ENCODE measurements around the gene PRKG1.

Gene PRKG1

GRCh38 chr10:52059089-52059488, 984.8 kb downstream of the PRKG1 start:
- Histone ChIP-seq H3K9me3 (ENCODE audit: insufficient read depth, low read length) (no peaks in the 10 kb centered on the region), H3K27me3 (ENCODE audit: low read length) (no peaks in the 10 kb centered on the region), H3K9me2 (replicated peaks; ENCODE audit: insufficient read depth, low read length) (no peaks in the 10 kb centered on the region), H3F3A (ENCODE audit: insufficient read depth) (no peaks in the 10 kb centered on the region), H3K4me3 (ENCODE audit: insufficient read depth, low read length, poor library complexity, severe bottlenecking) (no peak overlapping the region), H4K20me1 (ENCODE audit: low read depth, low read length) (no peaks in the 10 kb centered on the region), H3K79me2 (ENCODE audit: insufficient read depth, low read length) (no peaks in the 10 kb centered on the region), H2AFZ (ENCODE audit: low read depth, low read length, severe bottlenecking) (no peak overlapping the region), H3K4me2 (ENCODE audit: low read depth, low read length, poor library complexity, severe bottlenecking) (no peak overlapping the region), H3K36me3 (ENCODE audit: low read length) (no peaks in the 10 kb centered on the region), H3K9ac (ENCODE audit: low read length) (no peak overlapping the region), H3K27ac (ENCODE audit: low read depth, low read length) (no peak overlapping the region)
- no peak for TF ChIP-seq CTCF (IDR thresholded peaks at IDR 0.05; ENCODE audit: insufficient read depth, low read length, poor library complexity, severe bottlenecking)
- no peak for TF ChIP-seq EZH2phosphoT487 (conservative IDR thresholded peaks at IDR 0.05; ENCODE audit: low read length)

GRCh38 chr10:52063159-52063558, 988.9 kb downstream of the PRKG1 start:
- no peaks in the 10 kb centered on the region for H3K36me3 ChIP-seq (ENCODE audit: low read length)

DNA sequence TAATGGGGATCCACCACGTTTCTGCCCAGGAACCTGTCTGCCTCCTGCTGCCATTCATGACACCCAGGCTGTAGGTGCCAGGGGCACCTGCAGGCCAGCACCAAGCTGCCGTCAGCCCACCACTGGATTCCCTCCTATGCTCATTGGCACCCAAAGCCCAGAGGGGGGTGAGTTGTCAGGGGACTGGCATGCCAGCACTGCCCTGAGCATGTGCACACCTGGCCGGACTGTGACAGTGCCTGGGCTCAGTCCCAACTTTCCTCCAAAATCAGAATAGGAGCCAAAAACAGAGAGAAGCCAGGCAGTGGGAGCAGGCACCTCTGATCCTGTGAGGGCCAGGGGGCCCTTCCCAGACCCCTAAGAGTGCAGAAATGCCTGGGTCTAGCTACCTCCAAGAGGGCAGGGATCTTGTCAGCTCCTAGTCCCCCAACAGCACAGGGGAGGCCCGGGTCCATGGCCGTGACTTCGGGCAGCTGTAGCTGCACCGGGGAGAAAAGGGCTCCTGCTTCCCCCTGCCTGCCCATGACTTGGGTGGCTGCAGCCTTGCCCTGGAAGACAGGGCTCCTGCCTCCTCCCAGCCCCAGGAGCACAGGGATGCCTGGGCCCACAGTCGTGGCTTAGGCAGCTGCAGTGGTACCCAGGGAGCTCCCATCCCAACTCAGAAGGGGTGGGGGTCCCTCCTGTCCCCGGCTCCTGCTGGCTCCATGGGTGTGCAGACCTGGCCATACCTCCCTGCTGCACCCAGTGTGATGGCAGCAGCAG, 990.0 kb downstream of the PRKG1 start:
- Histone ChIP-seq H3F3A (ENCODE audit: insufficient read depth) (no peaks in the 10 kb centered on the region), H3K9me2 (replicated peaks; ENCODE audit: insufficient read depth, low read length) (no peaks in the 10 kb centered on the region), H2AFZ (ENCODE audit: low read depth, low read length, severe bottlenecking) (no peak overlapping the region), H3K4me2 (ENCODE audit: low read depth, low read length, poor library complexity, severe bottlenecking) (no peak overlapping the region), H4K20me1 (ENCODE audit: low read depth, low read length) (no peaks in the 10 kb centered on the region), H3K27me3 (ENCODE audit: low read length) (no peaks in the 10 kb centered on the region), H3K9me3 (ENCODE audit: insufficient read depth, low read length) (no peaks in the 10 kb centered on the region), H3K79me2 (ENCODE audit: insufficient read depth, low read length) (no peaks in the 10 kb centered on the region), H3K27ac (ENCODE audit: low read depth, low read length) (no peak overlapping the region), H3K9ac (ENCODE audit: low read length) (no peak overlapping the region), H3K4me3 (ENCODE audit: insufficient read depth, low read length, poor library complexity, severe bottlenecking) (no peak overlapping the region), H3K36me3 (ENCODE audit: low read length) (no peaks in the 10 kb centered on the region)
- no peak for TF ChIP-seq CTCF (IDR thresholded peaks at IDR 0.05; ENCODE audit: insufficient read depth, low read length, poor library complexity, severe bottlenecking)
- TF ChIP-seq EZH2phosphoT487 (conservative IDR thresholded peaks at IDR 0.05; ENCODE audit: low read length) = no peak

More at GRCh38 chr10:52063159-52063558, 988.9 kb downstream of the PRKG1 start:
- Histone ChIP-seq H3K27ac (ENCODE audit: low read depth, low read length) (no peak overlapping the region), H2AFZ (ENCODE audit: low read depth, low read length, severe bottlenecking) (no peak overlapping the region), H3K9ac (ENCODE audit: low read length) (no peak overlapping the region), H4K20me1 (ENCODE audit: low read depth, low read length) (no peaks in the 10 kb centered on the region), H3K27me3 (ENCODE audit: low read length) (no peaks in the 10 kb centered on the region), H3F3A (ENCODE audit: insufficient read depth) (no peaks in the 10 kb centered on the region), H3K4me3 (ENCODE audit: insufficient read depth, low read length, poor library complexity, severe bottlenecking) (no peak overlapping the region), H3K9me2 (replicated peaks; ENCODE audit: insufficient read depth, low read length) (no peaks in the 10 kb centered on the region), H3K79me2 (ENCODE audit: insufficient read depth, low read length) (no peaks in the 10 kb centered on the region), H3K9me3 (ENCODE audit: insufficient read depth, low read length) (no peaks in the 10 kb centered on the region), H3K4me2 (ENCODE audit: low read depth, low read length, poor library complexity, severe bottlenecking) (no peak overlapping the region)
- TF ChIP-seq EZH2phosphoT487 (conservative IDR thresholded peaks at IDR 0.05; ENCODE audit: low read length) = no peak
- TF ChIP-seq CTCF (IDR thresholded peaks at IDR 0.05; ENCODE audit: insufficient read depth, low read length, poor library complexity, severe bottlenecking) = no peak
